GM18505 (cell line): ENCODE results near the gene ZNF230.

Experiments used
- ATAC-seq: cut with Tn5 transposase; IDR thresholded peaks from one replicate; pipeline ENCODE4 v1.9.1; 2021; ENCODE audit not compliant: unreplicated experiment
- POLR2A ChIP-seq: IDR thresholded peaks from 4 replicates; pipeline ENCODE4 v1.6.1; 2011; ENCODE audit warnings: borderline replicate concordance; ENCODE audit not compliant: insufficient read depth, insufficient read length; ENCODE audit errors: extremely low read depth

The ZNF230 gene

GRCh38 chr19:44007473-44007872 lies 4.7 kb downstream of the ZNF230 start:
- no peak for TF ChIP-seq POLR2A

GRCh38 chr19:44010468-44010867 lies 7.7 kb downstream of the ZNF230 start:
- no peak for TF ChIP-seq POLR2A
- ATAC-seq: no peak

More at GRCh38 chr19:44007473-44007872, 4.7 kb downstream of the ZNF230 start:
- no peak for ATAC-seq

GRCh38 chr19:44019498-44019897 lies 16.7 kb downstream of the ZNF230 start:
- no peak for TF ChIP-seq POLR2A
- no peak for ATAC-seq

- ATAC-seq: no peak
- no peak for TF ChIP-seq POLR2A
Measured at GRCh38 chr19:44021221-44021620, 18.5 kb downstream of the ZNF230 start.

GRCh38 chr19:44024900-44025216 lies 22.1 kb downstream of the ZNF230 start:
- ATAC-seq: no peak
- TF ChIP-seq POLR2A: no peak

GRCh38 chr19:44025217-44025936 lies 22.6 kb downstream of the ZNF230 start, which contains the start of gene ZNF222:
TSS of gene ZNF222 (plus strand) at chr19:44025379. CDS start at chr19:44025437, 58 bp downstream.
- peak; percentile 92 for ATAC-seq

GRCh38 chr19:44026622-44027021 lies 23.9 kb downstream of the ZNF230 start:
- TF ChIP-seq POLR2A: no peak
- no peak for ATAC-seq

More at GRCh38 chr19:44025217-44025936, 22.6 kb downstream of the ZNF230 start, which contains the start of gene ZNF222:
- TF ChIP-seq POLR2A: peak; percentile 60

- no peak for ATAC-seq
- no peak for TF ChIP-seq POLR2A
Measured at GRCh38 chr19:44032001-44032610, 29.3 kb downstream of the ZNF230 start.

- no peak for ATAC-seq
- no peak for TF ChIP-seq POLR2A
Measured at GRCh38 chr19:44042147-44042546, 39.4 kb downstream of the ZNF230 start.

- peak; percentile 14 for ATAC-seq
- peak; percentile 44 for TF ChIP-seq POLR2A
Measured at GRCh38 chr19:44050740-44051649, 48.2 kb downstream of the ZNF230 start.

GRCh38 chr19:44051650-44052402 lies 49.1 kb downstream of the ZNF230 start, which contains the start of gene ZNF223:
TSS of gene ZNF223 (plus strand) at chr19:44052036. CDS start at chr19:44055177, 3,141 bp downstream.
- TF ChIP-seq POLR2A: peak; percentile 52
- ATAC-seq: peak; percentile 80

GRCh38 chr19:44055870-44056269 lies 53.1 kb downstream of the ZNF230 start:
- TF ChIP-seq POLR2A: no peak
- ATAC-seq: no peak
